ENCODE data around the gene CCNDBP1. TPM values are rescaled to one million over a fixed set of nuclear protein-coding genes. Genes with fewer than 3 reads are reported as not detected.

CCNDBP1 gene
- polyA plus RNA-seq, 1 of the 3 experiments (the other 2 are of a cell fraction): 63.6 TPM

DNA sequence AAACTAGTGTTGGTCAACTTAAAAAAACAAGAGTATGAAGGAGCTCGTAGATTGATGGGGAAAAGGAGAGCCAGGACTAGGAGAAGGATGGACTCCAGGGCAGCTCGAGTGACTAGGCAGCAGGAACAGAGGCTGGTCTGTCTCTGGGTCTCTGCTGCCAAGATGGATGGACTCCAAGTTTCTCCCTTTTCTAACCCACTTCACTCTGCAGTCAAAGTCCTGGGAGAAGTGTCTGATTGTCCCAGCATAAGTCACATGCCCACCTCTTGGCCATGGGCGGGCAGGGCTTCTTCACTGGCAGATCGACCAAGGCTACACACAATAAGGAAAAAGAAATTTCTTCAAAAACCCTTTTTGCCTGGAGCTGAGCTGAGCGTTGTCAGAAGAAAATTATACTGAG lies 44.8 kb downstream of the CCNDBP1 start (continued):
- no peak for TF ChIP-seq CTCF (IDR thresholded peaks at IDR 0.05)
- no peak for TF ChIP-seq MAX (IDR thresholded peaks at IDR 0.05; ENCODE audit: low read depth)
- TF ChIP-seq TCF12 (IDR thresholded peaks at IDR 0.05): no peak
- no peak for TF ChIP-seq SIN3A (IDR thresholded peaks at IDR 0.05; ENCODE audit: borderline replicate concordance, low read depth, low read length)
- no peak for TF ChIP-seq USF2 (IDR thresholded peaks at IDR 0.05; ENCODE audit: borderline replicate concordance, low read depth, low read length)

GRCh38 chr15:43230640-43231115 lies 45.5 kb downstream of the CCNDBP1 start:
- DNase-seq: no peak
- H3K9me3 ChIP-seq: no peaks in the 10 kb centered on the region
- no peak overlapping the region for H3K27ac ChIP-seq (ENCODE audit: low read depth in 2 of 2, low read length in 1 of 2)
- H3K4me3 ChIP-seq (ENCODE audit: low read depth in 2 of 2, low read length in 1 of 2): no peak overlapping the region
- 92% methylated on average over 1 of the region's 2 CpGs for WGBS (ENCODE audit: low lambda C conversion rate)
- TF ChIP-seq RCOR1 (IDR thresholded peaks at IDR 0.05; ENCODE audit: low read length): no peak
- TF ChIP-seq CHD2 (IDR thresholded peaks at IDR 0.05; ENCODE audit: low read length, partially characterized antibody): no peak
- TF ChIP-seq, protein P1, sequence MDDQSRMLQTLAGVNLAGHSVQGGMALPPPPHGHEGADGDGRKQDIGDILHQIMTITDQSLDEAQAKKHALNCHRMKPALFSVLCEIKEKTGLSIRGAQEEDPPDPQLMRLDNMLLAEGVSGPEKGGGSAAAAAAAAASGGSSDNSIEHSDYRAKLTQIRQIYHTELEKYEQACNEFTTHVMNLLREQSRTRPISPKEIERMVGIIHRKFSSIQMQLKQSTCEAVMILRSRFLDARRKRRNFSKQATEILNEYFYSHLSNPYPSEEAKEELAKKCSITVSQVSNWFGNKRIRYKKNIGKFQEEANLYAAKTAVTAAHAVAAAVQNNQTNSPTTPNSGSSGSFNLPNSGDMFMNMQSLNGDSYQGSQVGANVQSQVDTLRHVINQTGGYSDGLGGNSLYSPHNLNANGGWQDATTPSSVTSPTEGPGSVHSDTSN (IDR thresholded peaks at IDR 0.05): no peak
- TF ChIP-seq GATA2 (CRISPR knock-in tag; IDR thresholded peaks at IDR 0.05): no peak
- no peaks in the 10 kb centered on the region for H3K36me3 ChIP-seq (replicated peaks in 1 of 2; ENCODE audit: control insufficient read depth in 1 of 2, insufficient read depth in 2 of 2, low read length in 1 of 2)
- ChIA-PET CTCF (interaction anchor here (1.1 to 8.2 kb wide), 7 partner anchors 12 to 53 kb away, joined by 3 to 167 read pairs (median 4); no protein-coding TSS in a partner anchor), POLR2A (no interaction called here)
- no peaks in the 10 kb centered on the region for H3K79me2 ChIP-seq (ENCODE audit: insufficient read depth)
- H3K9ac ChIP-seq: no peak overlapping the region
- H2AFZ ChIP-seq (ENCODE audit: low read depth): no peak overlapping the region
- H3K27me3 ChIP-seq (ENCODE audit: insufficient read depth): peaks cover 18% of the 10 kb centered on the region; the same call in 1 of the 2 replicates
- no peaks in the 10 kb centered on the region for H3K4me1 ChIP-seq (ENCODE audit: control insufficient read depth in 1 of 2, insufficient read depth in 2 of 2, low read depth in 1 of 2, low read length in 1 of 2)
- no peaks in the 10 kb centered on the region for H3F3A ChIP-seq (replicated peaks; ENCODE audit: insufficient read depth)
- no peaks in the 10 kb centered on the region for H4K20me1 ChIP-seq (ENCODE audit: insufficient read depth)
- no peak overlapping the region for H3K4me2 ChIP-seq
- H3K9me2 ChIP-seq: no peaks in the 10 kb centered on the region

GRCh38 chr15:43232289-43232874 lies 47.2 kb downstream of the CCNDBP1 start:
- no peak for TF ChIP-seq USF2 (IDR thresholded peaks at IDR 0.05; ENCODE audit: borderline replicate concordance, low read depth, low read length)
- TF ChIP-seq, protein P1 (IDR thresholded peaks at IDR 0.05): no peak
- TF ChIP-seq RAD21 (IDR thresholded peaks at IDR 0.05; ENCODE audit: low read length): no peak
- no peak for TF ChIP-seq FOSL2 (IDR thresholded peaks at IDR 0.05; ENCODE audit: borderline replicate concordance, low read depth)
- TF ChIP-seq MAX (IDR thresholded peaks at IDR 0.05; ENCODE audit: low read depth): no peak
- no peak for TF ChIP-seq MXI1 (IDR thresholded peaks at IDR 0.05; ENCODE audit: low read depth, low read length)
- no peak for TF ChIP-seq YY1 (IDR thresholded peaks at IDR 0.05; ENCODE audit: low read depth)
- TF ChIP-seq TEAD4 (IDR thresholded peaks at IDR 0.05; ENCODE audit: borderline replicate concordance, insufficient read depth): no peak
- no peak for TF ChIP-seq FOXM1 (IDR thresholded peaks at IDR 0.05; ENCODE audit: low read depth)
- no peak for TF ChIP-seq RCOR1 (IDR thresholded peaks at IDR 0.05; ENCODE audit: low read length)
- peaks cover 18% of the 10 kb centered on the region; the same call in 1 of the 2 replicates for H3K27me3 ChIP-seq (ENCODE audit: insufficient read depth)
- H2AFZ ChIP-seq (ENCODE audit: low read depth): no peak overlapping the region
- H3K4me3 ChIP-seq (ENCODE audit: low read depth in 2 of 2, low read length in 1 of 2): no peak overlapping the region
- CTCF ChIA-PET: interaction anchor here (0.8 to 2.0 kb wide), 6 partner anchors 18 to 53 kb away, joined by 3 to 10 read pairs (median 4); no protein-coding TSS in a partner anchor
- H3K9me3 ChIP-seq: no peaks in the 10 kb centered on the region
- no peaks in the 10 kb centered on the region for H4K20me1 ChIP-seq (ENCODE audit: insufficient read depth)
- H3K9me2 ChIP-seq: no peaks in the 10 kb centered on the region
- H3K79me2 ChIP-seq (ENCODE audit: insufficient read depth): no peaks in the 10 kb centered on the region
- H3K36me3 ChIP-seq (replicated peaks in 1 of 2; ENCODE audit: control insufficient read depth in 1 of 2, insufficient read depth in 2 of 2, low read length in 1 of 2): no peaks in the 10 kb centered on the region
- no peaks in the 10 kb centered on the region for H3K4me1 ChIP-seq (ENCODE audit: control insufficient read depth in 1 of 2, insufficient read depth in 2 of 2, low read depth in 1 of 2, low read length in 1 of 2)
- H3K4me2 ChIP-seq: no peak overlapping the region
- no peak overlapping the region for H3K27ac ChIP-seq (ENCODE audit: low read depth in 2 of 2, low read length in 1 of 2)
- WGBS (ENCODE audit: low lambda C conversion rate): 34% methylated on average over 3 of the region's 3 CpGs
- POLR2A ChIA-PET: no interaction called here
- H3F3A ChIP-seq (replicated peaks; ENCODE audit: insufficient read depth): no peaks in the 10 kb centered on the region
- H3K9ac ChIP-seq: no peak overlapping the region
- DNase-seq: no peak
